Measurements from ENCODE around the gene NUP42.

Gene NUP42

DNA sequence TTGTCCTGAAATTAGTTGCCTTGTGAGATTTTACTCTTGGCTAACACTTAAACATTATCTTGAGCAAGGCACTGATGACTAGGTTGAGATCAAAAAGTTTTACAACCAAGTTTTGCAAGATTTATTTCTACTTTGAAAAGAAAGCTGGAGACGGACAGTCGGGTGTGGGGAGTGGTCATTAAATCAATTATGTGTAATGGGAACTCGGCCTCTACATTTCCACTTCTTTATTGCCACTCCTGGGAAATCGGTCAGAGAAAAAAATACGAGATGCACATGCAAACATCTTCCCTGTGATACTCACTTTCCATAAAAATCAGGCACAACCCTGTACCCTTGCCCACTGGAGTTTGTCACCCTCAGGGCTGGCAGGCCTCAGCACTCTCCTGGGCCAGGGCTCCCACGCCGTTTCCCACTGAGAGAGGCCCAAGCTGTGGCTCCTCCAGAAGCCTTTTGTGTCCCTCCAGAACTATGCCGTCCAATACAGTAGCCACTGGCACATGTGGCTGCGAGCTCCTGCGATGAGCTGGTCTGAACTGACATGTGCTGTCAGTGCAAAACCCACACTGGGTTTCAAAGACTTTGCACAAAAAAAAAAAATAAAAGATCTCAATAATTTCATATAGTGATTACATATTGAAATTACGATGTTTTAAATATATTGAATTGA is 57.3 kb downstream of the NUP42 start:
- no peak for DNase-seq

DNA sequence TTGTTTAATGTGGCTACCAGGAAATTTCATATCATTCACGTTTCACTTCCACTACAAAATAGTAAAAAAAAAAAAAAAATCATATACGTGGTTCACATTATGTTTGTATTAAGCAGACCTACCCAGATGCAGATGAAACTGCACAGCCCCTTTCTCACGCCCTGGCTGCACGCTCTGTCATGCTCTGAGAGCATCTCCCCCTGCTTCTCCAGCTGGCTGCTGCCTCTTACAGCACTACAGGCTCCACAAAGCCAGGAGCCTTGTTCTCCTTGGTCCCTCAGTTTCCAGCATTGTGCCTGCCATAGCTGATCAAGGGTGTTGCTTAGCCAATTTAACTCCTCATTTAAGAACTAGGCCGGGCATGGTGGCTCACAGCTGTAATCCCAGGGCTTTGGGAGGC is 57.9 kb downstream of the NUP42 start:
- DNase-seq = no peak

DNA sequence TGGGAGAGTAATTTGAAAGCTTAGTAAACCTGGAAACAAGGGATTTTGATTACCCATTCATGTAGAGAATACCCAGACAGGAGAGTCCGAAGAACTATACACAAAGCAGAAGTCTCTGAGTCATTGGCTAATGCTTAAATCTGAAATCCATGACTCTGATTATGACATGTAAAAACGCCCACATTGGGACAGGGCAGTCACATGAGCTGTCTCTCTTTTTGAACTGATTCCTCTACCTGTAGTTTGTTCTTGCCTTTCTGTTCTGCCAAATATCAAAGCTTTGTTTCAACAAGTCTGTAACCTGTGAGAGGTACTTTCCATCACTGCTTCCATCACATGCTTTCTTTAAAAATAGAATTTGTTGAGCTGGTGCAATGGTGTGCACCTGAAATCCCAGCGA is 60.5 kb downstream of the NUP42 start:
- no peak for DNase-seq

DNA sequence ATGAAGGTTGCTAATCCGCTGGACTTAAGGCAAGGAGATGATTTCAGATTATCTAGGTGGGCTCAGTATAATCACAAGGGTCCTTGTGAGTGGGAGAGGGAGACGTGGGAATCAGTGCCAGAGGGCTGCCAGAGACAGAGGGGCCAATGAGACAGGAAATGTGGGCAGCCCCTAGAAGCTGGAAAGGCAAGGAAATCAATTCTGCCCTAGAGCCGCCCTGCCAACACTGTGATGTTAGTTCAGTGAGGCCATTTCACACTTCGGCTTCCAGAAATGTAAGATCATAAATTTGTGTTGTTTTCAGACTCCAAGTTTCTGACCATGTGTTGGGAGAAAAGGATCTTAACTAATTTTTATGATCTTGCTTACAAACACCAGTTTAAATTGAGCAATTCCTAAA is 61.1 kb downstream of the NUP42 start:
- no peak for DNase-seq

DNA sequence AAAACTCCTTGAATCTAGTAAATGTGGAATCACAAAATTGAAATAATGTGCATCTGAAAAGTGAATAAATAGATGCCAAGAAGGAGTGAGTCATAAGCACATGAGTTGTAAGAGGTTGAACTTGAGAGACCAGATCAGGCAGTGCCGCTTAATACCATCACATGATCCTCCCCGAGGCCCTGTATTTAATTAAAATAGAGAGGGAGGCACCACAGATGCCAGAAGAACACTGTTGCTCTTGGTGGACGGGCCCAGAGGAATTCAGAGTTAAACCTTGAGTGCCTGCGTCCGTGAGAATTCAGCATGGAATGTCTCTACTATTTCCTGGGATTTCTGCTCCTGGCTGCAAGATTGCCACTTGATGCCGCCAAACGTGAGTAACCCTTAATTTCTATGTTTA is 64.7 kb downstream of the NUP42 start, which contains the start of gene GPNMB:
Gene GPNMB (plus strand): TSS at position 221 of the 400 bp plus-strand sequence. CDS start 83 bp downstream, at position 304.
- no peak for DNase-seq

DNA sequence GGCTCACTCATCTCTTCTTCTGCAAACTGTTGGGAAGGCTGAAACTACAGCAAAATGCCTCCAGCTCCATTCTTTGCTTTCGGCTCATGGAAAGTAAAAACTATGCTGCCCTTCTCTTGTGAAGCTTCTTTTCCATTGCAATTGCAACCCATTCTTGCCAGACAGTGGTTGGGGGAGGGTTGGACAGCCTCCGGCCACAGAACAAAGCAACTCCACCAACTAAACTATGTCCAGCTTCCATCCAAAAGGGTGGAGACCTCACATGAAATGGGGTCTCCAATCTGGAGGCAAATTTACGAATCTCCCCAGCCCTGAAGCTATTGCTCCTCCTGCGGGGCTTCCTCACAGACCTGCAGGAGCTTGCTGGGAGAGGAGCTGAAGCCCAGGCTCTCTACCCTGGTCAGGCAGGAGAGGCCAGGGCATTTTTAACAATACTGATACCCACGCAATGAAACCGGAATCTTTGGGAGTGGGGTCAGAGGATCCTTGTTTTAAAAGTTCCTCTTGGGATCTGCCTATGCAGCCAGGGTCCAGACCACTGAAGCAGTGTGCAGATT is 65.3 kb downstream of the NUP42 start:
- DNase-seq = no peak

DNA sequence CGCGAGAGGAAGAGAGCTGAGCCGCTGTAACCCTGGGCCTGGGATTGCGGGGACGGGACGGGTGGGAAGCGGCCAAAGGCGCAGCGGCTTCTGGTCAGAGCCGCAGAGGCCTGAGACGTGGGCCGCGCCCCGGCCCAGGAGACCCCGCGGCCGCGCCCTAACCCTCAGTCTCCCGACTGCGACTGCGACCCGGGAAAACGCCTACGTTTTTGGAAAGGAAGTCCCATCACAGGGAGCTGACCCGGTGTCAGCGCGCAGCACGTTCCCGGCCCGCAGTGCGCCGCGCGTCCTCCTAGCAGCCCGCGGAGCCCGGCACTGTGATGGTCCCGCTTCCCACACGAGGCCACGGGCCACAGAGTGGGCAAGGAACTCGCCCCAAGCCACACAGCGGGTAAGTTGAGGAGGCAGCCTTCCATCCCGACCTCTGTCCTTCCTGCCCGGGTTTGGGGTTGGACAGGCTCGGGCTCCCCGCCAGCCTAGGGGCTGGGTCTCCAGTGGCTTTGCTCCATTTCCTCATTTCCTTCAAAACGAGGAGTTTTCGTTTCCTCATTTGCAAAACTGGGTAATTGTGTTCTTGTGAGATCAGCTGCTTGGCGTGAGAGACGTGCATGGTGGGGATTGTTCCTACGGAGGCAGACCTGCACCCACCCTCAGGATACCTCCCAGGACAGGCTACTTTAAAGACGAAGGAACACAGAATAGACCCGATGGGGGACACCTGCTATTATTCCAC is 65.9 kb downstream of the NUP42 start:
- DNase-seq = no peak

DNA sequence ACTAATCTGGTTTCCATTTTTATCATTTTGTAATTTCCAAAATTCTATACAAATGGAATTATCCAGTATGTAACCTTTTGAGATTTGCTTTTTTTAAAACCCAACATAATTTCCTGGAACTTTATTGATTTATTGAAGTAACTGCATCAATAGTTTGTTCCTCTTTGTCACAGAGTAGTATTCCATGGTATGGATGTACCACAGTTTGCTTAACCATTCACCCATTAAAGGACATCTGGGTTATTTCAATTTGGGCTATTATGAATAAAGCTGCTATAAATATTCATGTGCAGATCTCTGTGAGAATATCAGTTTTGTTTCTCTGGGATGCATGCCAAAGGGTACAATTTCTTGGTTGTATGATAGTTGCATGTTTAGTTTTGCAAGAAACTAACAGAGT is 67.6 kb downstream of the NUP42 start:
- DNase-seq = no peak

Measured in SHP77 (cell line).